GM12873 (cell line): ENCODE data around the gene GAGE13.
"Not testable (repeated sequence)": the region's sequence is repeated elsewhere in the genome, so short reads cannot be mapped to it uniquely, and the experiment has no call there.

Experiments used
- CTCF ChIP-seq: IDR thresholded peaks from 2 replicates; pipeline ENCODE4 v1.5.1; 2012; ENCODE audit warnings: low read depth, mild to moderate bottlenecking, moderate library complexity, low read length, control low read depth; ENCODE audit not compliant: insufficient read depth; ENCODE audit errors: missing control alignments

Gene GAGE13

GRCh38 chrX:49331282-49331681, at the start of gene GAGE13:
TSS of gene GAGE13 (plus strand) at chrX:49331582. CDS start at chrX:49332738, 1,156 bp downstream.
- TF ChIP-seq CTCF = not testable (repeated sequence)

DNA sequence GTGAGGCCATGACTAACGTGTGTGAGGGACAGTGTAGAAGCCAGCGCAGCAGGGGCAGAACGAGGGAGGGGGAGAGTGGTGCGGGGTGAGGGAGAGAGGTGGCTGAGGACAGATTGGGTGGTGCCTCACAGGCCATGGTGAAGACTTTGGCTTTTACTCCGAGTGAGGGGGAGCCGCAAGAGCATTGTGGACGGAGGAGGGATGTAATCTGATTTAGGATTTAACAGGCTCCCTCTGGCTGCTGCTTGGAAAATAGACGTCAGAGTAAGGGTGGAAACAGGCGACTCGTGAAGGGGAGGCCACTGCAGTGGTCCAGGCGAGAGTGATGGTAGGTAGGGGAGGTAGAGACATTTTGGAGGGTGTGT, 48.8 kb upstream of the GAGE13 start:
- TF ChIP-seq CTCF = no peak

DNA sequence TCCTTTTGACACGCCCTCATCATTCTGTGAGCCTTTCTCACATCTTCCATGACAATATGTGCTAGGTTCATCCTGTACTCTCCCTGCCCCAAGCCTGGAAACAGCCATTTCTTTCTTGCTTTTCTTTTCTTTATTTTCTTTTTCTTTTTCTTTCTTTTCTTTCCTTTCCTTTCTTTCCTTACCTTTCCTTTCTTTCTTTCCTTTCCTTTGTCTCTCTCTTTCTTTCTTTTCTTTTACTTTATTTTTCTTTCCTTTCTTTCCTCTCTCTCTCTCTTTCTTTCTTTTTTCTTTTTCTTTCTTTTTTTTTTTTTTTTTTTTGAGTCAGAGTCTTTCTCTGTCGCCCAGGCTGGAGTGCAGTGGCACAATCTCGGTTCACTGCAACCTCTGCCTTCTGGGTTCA, 47.2 kb upstream of the GAGE13 start:
- TF ChIP-seq CTCF = no peak

GRCh38 chrX:49286136-49286535, 45.2 kb upstream of the GAGE13 start:
- TF ChIP-seq CTCF = no peak

- TF ChIP-seq CTCF = no peak
These were observed 44.8 kb upstream of the GAGE13 start for GRCh38 chrX:49286581-49286980.

- TF ChIP-seq CTCF = no peak
These were observed 43.7 kb upstream of the GAGE13 start for GRCh38 chrX:49287665-49288064.

DNA sequence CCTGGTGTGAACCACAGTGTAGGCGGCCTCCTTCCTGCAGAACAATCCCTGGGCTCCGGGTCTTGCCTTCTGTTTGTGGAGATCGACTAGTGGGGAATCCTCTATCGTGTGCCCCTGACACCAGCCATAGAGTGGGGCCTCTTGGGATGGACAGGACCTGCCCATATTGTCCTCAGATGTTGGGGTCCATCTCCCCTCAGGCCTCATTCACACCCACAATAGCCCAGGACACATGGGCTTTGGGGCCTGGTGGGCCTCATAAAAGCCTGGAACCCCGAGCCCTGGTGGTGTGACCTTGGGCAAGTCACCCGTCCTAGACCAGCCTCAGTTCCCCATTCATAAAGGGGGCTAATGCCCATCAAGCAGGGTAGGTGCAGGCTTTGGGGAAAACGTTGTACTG, 41.2 kb upstream of the GAGE13 start:
- no peak for TF ChIP-seq CTCF
